ENCODE results near the gene HOTAIR.

HOTAIR gene

DNA sequence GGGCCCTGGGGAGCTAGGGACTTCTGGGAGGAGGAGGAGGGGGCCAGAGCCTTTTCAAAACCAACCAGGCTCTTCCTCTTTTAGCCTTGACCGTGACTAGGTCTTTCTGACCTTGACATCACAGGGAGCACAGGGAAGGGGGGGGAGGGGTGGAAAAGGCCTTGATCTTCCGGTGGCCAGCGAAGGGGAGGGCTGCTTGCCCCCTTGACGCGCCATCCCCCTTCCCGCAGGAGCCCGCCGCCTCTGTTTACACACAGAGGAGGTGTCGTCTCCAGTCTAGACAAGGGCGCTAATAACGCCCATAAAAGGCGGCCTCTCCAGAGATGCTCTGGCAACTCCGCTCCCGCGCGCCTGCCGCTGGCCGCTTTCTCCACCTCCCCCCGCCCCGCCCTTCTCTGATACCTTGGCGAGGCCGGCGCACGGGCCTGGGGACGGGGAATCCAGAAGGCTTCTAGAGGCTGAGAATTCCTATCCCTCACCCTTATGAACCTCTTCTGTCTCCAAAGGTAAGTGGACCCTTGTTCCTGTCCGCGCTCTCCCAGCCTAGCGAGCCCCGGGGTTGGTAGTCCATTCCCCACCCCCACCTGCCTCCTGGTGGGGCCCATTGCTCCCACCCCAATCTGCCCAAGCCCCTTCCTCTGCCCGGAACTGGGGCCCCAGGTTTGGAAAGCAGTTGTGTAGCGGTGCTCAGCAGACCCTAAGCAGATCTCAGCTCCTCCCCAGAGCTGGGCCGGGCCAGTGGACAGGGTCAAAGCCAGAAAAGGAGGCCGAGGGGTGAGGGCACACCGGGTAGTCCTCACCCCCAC, 24.9 kb downstream of the HOTAIR start:
- no peak for DNase-seq (ENCODE audit: low read depth)
- H3K4me3 ChIP-seq (ENCODE audit: low read length) = no peak overlapping the region
- TF ChIP-seq, protein P1, sequence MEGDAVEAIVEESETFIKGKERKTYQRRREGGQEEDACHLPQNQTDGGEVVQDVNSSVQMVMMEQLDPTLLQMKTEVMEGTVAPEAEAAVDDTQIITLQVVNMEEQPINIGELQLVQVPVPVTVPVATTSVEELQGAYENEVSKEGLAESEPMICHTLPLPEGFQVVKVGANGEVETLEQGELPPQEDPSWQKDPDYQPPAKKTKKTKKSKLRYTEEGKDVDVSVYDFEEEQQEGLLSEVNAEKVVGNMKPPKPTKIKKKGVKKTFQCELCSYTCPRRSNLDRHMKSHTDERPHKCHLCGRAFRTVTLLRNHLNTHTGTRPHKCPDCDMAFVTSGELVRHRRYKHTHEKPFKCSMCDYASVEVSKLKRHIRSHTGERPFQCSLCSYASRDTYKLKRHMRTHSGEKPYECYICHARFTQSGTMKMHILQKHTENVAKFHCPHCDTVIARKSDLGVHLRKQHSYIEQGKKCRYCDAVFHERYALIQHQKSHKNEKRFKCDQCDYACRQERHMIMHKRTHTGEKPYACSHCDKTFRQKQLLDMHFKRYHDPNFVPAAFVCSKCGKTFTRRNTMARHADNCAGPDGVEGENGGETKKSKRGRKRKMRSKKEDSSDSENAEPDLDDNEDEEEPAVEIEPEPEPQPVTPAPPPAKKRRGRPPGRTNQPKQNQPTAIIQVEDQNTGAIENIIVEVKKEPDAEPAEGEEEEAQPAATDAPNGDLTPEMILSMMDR (conservative IDR thresholded peaks at IDR 0.05; ENCODE audit: low read depth, low read length) = no peak

DNA sequence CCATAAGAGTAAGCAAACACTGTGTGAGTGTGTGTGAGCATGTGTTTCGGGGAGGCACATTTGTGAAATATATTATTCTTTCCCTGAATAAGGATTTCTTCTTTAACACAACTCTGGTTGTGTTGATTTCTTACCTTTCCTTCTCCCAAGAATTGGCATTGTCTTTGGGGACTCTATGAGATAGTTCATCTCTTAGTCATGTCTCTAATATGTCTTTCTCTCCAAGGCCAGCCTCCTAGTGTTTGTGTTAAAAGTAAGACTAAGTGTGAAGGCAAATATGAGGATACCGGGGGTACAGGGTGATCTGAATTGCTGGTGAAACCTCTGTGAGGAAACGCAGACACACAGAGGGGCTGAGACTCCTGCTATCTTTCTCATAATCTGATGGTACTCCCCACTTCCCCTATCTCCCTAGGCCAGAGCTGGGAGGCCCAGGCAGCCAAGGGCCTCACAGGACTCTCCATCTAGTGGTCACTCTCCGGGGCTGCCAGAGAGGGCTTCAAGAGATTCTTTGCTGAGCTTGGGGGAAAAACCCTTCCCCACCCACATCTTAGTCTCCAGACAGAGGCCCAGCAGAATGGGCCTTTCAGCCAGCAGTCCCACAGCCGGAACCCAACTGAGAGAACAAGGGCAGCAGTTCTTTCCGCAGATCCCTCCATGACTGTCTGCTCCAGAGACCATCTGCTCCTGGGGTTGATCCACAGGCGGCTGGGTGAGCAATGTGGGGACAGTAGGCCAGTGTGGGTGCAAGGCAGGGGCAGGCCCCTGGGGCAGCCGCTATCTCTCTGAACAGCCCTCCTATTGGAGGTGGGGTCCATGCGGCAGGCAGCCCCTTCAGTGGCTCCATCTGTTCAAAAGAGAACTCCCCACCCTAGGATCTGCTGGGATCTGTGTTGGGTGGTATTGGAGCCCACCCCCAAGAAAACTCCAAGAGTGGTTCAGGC, 25.8 kb downstream of the HOTAIR start:
- DNase-seq (ENCODE audit: low read depth) = no peak
- no peak overlapping the region for H3K4me3 ChIP-seq (ENCODE audit: low read length)
- TF ChIP-seq, protein P1 (conservative IDR thresholded peaks at IDR 0.05; ENCODE audit: low read depth, low read length) = no peak

DNA sequence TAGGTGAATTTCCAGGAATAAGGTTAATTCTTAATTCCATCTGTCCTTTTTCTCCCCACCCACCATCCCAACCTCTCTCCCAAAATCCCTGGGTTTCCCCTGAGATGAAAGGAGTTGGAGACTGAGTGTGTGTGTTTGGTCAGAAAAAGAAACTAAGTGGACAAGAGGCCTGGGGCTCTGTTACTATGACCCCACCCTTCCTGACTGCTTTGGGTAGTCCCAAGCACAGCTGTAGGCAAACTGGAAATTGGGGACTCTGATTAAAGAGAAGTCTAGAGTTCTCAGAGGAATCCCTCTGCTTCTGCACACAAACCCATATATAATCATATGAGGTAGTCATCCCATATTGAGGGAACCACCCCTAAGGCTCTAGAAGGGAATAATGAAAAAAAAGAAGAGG, 27.0 kb downstream of the HOTAIR start:
- no peak for DNase-seq (ENCODE audit: low read depth)
- TF ChIP-seq, protein P1 (conservative IDR thresholded peaks at IDR 0.05; ENCODE audit: low read depth, low read length) = no peak
- no peak overlapping the region for H3K4me3 ChIP-seq (ENCODE audit: low read length)

DNA sequence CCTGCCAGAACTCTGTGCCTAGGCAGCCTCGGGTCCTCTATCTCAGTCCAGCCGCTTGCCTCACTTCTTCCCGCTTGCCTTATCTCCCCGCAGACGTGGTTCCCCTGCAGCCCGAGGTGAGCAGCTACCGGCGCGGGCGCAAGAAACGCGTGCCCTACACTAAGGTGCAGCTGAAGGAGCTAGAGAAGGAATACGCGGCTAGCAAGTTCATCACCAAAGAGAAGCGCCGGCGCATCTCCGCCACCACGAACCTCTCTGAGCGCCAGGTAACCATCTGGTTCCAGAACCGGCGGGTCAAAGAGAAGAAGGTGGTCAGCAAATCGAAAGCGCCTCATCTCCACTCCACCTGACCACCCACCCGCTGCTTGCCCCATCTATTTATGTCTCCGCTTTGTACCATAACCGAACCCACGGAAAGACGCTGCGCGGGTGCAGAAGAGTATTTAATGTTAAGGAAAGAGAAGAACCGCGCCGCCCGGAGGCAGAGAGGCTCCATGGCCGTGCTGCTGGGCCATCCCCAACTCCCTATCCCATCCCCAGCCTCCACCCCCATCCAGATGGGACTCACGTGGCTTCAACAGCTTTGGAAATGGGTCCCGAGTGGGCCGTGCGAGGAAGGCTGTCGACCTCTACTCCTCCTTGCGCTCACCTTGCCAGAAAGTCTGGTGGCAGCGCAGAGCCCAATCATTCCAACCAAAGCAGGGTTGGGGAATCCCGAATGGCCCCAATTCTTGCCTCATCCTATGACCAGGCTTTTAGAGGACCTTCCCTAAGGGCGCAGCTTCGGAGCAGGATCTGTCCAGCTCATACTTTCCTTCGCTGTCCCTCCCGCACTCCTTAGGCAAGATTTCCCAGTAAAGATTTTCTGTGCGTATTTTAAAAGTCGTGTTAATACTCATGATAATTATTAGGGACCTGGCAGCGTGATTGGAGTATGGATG, 29.6 kb downstream of the HOTAIR start:
- TF ChIP-seq, protein P1 (conservative IDR thresholded peaks at IDR 0.05; ENCODE audit: low read depth, low read length) = no peak
- H3K4me3 ChIP-seq (ENCODE audit: low read length) = no peak overlapping the region
- DNase-seq (ENCODE audit: low read depth) = no peak

DNA sequence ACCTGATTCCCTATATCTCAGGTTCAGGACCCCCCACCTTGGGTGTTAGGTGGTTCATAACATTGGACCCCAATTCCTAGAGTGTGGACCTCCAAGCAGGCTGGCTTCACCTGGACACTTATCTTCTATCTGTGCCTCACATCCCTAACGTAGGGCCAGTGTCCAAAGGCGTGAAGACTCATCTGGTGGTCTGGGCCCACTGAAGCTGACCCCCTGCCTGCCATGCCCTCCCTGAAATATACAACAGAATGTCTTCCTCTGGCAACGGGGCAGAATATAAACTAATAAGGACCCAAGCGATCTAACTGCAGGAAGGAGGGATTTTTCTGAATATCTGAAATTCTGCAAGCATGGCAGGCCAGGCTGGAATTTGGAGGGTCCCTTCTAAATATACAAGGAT, 30.5 kb downstream of the HOTAIR start:
- TF ChIP-seq, protein P1 (conservative IDR thresholded peaks at IDR 0.05; ENCODE audit: low read depth, low read length) = no peak
- no peak for DNase-seq (ENCODE audit: low read depth)
- no peak overlapping the region for H3K4me3 ChIP-seq (ENCODE audit: low read length)

DNA sequence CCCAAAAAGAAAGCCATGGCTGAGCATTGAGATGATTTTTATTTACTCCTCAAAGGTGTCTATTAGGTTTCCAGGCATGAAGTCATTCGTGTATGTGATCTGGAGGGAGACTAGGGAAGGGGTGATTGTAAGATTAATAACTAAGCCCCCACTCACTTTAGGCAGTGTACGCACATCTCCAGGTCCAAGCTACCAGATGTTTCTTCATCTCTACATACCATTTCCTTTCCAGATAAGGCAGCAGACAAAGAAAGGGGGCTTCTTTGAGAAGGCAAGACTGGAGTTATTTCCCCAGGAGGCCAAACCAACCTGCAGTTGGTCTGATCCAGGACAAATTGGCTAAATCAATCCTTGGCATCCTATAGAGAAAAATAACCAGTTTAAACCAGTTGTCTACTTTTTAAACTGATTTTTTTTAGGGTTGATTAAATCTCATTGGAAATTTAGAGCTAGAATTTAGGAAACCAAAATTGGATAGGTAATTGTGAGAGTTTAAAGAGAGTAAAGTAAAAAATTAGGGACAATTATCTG, 32.2 kb downstream of the HOTAIR start:
- no peak for DNase-seq (ENCODE audit: low read depth)
- no peak overlapping the region for H3K4me3 ChIP-seq (ENCODE audit: low read length)
- TF ChIP-seq, protein P1 (conservative IDR thresholded peaks at IDR 0.05; ENCODE audit: low read depth, low read length) = no peak

Data from retinal pigment epithelial cell (primary cell).